K562 (cell line): ENCODE results near the gene COX6A1. TPM values are rescaled to one million over a fixed set of nuclear protein-coding genes. Genes with fewer than 3 reads are reported as not detected.

Experiments
- CAMTA2 ChIP-seq: fragments of 250-450 bp; sonication (Bioruptor Pico); conservative IDR thresholded peaks from 2 replicates; pipeline ENCODE4 v1.5.1; 2022
- CHD4 ChIP-seq: fragments of 200-600 bp; sonication (generic); IDR thresholded peaks from 3 replicates; pipeline ENCODE4 v1.6.1; 2012; ENCODE audit warnings: low read depth, mild to moderate bottlenecking, mixed read lengths, low read length, inconsistent platforms; ENCODE audit not compliant: insufficient read depth, insufficient replicate concordance, poor library complexity, severe bottlenecking
- CHD7 ChIP-seq: fragments of 200-600 bp; sonication (generic); IDR thresholded peaks from one replicate; pipeline ENCODE4 v1.6.1; 2012; ENCODE audit warnings: mild to moderate bottlenecking, low read depth, low read length, inconsistent platforms
- EWSR1 ChIP-seq: fragments of 450-650 bp; IDR thresholded peaks from 2 replicates; pipeline ENCODE4 v1.6.1; 2018; ENCODE audit warnings: borderline replicate concordance, mild to moderate bottlenecking, low read depth, moderate library complexity; ENCODE audit not compliant: partially characterized antibody
- FOS ChIP-seq: IDR thresholded peaks from 3 replicates; pipeline ENCODE4 v1.6.1; 2011; ENCODE audit not compliant: insufficient read length; ENCODE audit errors: extremely low read depth
- HDAC2 ChIP-seq: fragments of 450-650 bp; IDR thresholded peaks from 2 replicates; pipeline ENCODE4 v1.6.1; 2016; ENCODE audit warnings: mild to moderate bottlenecking
- LCOR ChIP-seq: sonication (generic); formaldehyde crosslinking; IDR thresholded peaks from 2 replicates; pipeline ENCODE4 v1.8.0; 2022; ENCODE audit warnings: mild to moderate bottlenecking, missing genetic modification reagents
- MAFF ChIP-seq: IDR thresholded peaks from 2 replicates; pipeline ENCODE4 v1.6.1; 2012; ENCODE audit warnings: low read length, improper control_type of control experiment
- MAFG ChIP-seq: fragments of 450-650 bp; conservative IDR thresholded peaks from 2 replicates; pipeline ENCODE4 v1.6.1; 2016; ENCODE audit warnings: missing genetic modification characterization, missing compliant biosample characterization
- NR1H2 ChIP-seq: sonication (generic); formaldehyde crosslinking; IDR thresholded peaks from 2 replicates; pipeline ENCODE4 v1.4.0; 2020; ENCODE audit warnings: mild to moderate bottlenecking, missing genetic modification reagents
- PML ChIP-seq: IDR thresholded peaks from 2 replicates; pipeline ENCODE4 v1.6.1; 2012; ENCODE audit warnings: low read length, inconsistent platforms
- POLR2A ChIP-seq: fragments of 450-650 bp; conservative IDR thresholded peaks from 2 replicates; pipeline ENCODE4 v1.6.1; 2016
- POLR2AphosphoS5 ChIP-seq: IDR thresholded peaks from 2 replicates; pipeline ENCODE4 v1.6.1; 2011; ENCODE audit warnings: mild to moderate bottlenecking, low read depth, low read length, moderate library complexity; ENCODE audit not compliant: control insufficient read depth, insufficient read depth
- RCOR1 ChIP-seq, 2 experiments: IDR thresholded peaks; 2 replicates each; pipeline ENCODE4 v1.6.1; 2012; ENCODE audit warnings: low read depth in 2 of 2, low read length in 2 of 2, borderline replicate concordance in 1 of 2, improper control_type of control experiment in 1 of 2
- TSC22D4 ChIP-seq: fragments of 450-650 bp; IDR thresholded peaks from 2 replicates; pipeline ENCODE4 v1.6.1; 2016; ENCODE audit warnings: missing genetic modification characterization, missing biosample characterization, control low read depth
- WHSC1 ChIP-seq: IDR thresholded peaks from one replicate; pipeline ENCODE4 v1.6.1; 2012; ENCODE audit warnings: low read length, control low read depth, inconsistent platforms
- XRCC4 ChIP-seq: IDR thresholded peaks from one replicate; pipeline ENCODE4 v1.6.1; 2011; ENCODE audit not compliant: insufficient read depth, insufficient read length; ENCODE audit errors: extremely low read depth
- ZNF121 ChIP-seq: sonication (generic); formaldehyde crosslinking; conservative IDR thresholded peaks from 2 replicates; pipeline ENCODE4 v1.8.0; 2022; ENCODE audit warnings: missing genetic modification reagents
- ZNF274 ChIP-seq: IDR thresholded peaks from 2 replicates; pipeline ENCODE4 v1.6.1; 2011; ENCODE audit warnings: low read depth, mild to moderate bottlenecking, low read length, moderate library complexity, borderline replicate concordance
- polyA plus RNA-seq, 8 experiments: library from polyadenylated mRNA; depleted of rRNA in 4 of 8; stranded (reverse) in 5 of 8; unstranded in 3 of 8; fragments of >200 nt; fragmentation: Nextera tagmentation in 2 of 8; fragmentation: Illumina TruSeq in 1 of 8; extraction: Ambion mirVana in 2 of 8; extraction: Trizol in 1 of 8; gene quantifications; 2 replicates each; pipeline versions ENCODE4 v1.2.1 to v1.2.3, GENCODE V29; 2011 to 2014; ENCODE audit warnings: inconsistent platforms in 1 of 8, missing spikeins in 1 of 8
- total RNA-seq, 7 experiments: library from RNA; depleted of rRNA in 6 of 7; stranded (reverse); fragments of >200 nt in 6 of 7; fragmentation: Illumina TruSeq in 2 of 7; extraction: Trizol in 2 of 7; gene quantifications; 2 replicates each; pipeline versions ENCODE4 v1.2.1 to v1.2.3, GENCODE V29; 2011 to 2021; ENCODE audit warnings: low replicate concordance in 1 of 7

COX6A1 gene
- total and polyA plus RNA-seq, 9 of the 15 experiments (the other 6 are each of a cell fraction or from before 2014, with no cell fraction given) = 414 to 4,142 (median 931) TPM

GRCh38 chr12:120437735-120438494 lies at the start of gene COX6A1 (continued):
- TF ChIP-seq CHD4 = no peak
- TF ChIP-seq XRCC4 = no peak
- TF ChIP-seq LCOR (CRISPR knock-in tag) = peak; percentile 82; the same call in 1 of the 2 replicates
- peak in 1 of 2 experiments; percentile 70; a peak in 1 of 4 replicates for TF ChIP-seq RCOR1 (IDR thresholded peaks at IDR 0.05; ENCODE audit: borderline replicate concordance in 1 of 2, low read depth in 2 of 2, low read length in 2 of 2)
- no peak for TF ChIP-seq NR1H2 (CRISPR knock-in tag)
- TF ChIP-seq EWSR1 = no peak
- no peak for TF ChIP-seq WHSC1
- TF ChIP-seq HDAC2 = peak; percentile 63; the same call in 1 of the 2 replicates
- peak; percentile 94 for TF ChIP-seq POLR2A
- no peak for TF ChIP-seq CAMTA2 (CRISPR knock-in tag)
- TF ChIP-seq CHD7 = no peak
- no peak for TF ChIP-seq ZNF121 (CRISPR knock-in tag)
- no peak for TF ChIP-seq MAFF
- peak; percentile 88 for TF ChIP-seq POLR2AphosphoS5
- TF ChIP-seq PML = peak; percentile 60
- TF ChIP-seq TSC22D4 (tag) = no peak
- no peak for TF ChIP-seq MAFG
- TF ChIP-seq ZNF274 = no peak
- TF ChIP-seq FOS = no peak
